Mammary epithelial cell (primary cell): ENCODE results near the gene GRHL3.
A peak's percentile ranks its signal among the peaks of the same experiment; 100 is the strongest.

Experiments
- CTCF ChIP-seq, 2 donors: IDR thresholded peaks in 1 of 2; conservative IDR thresholded peaks in 1 of 2; 2 replicates each; pipeline ENCODE4 v1.5.1; 2011 to 2012; ENCODE audit warnings: inconsistent platforms in 2 of 2, low read length in 2 of 2, mild to moderate bottlenecking in 2 of 2, control low read depth in 1 of 2, low read depth in 1 of 2; ENCODE audit not compliant: insufficient read depth in 1 of 2; ENCODE audit errors: extremely low read depth in 1 of 2
- EZH2 ChIP-seq: IDR thresholded peaks from 2 replicates; pipeline ENCODE4 v1.6.1; 2012; ENCODE audit warnings: low read length, inconsistent platforms, borderline replicate concordance

- TF ChIP-seq CTCF (conservative IDR thresholded peaks at IDR 0.05 in 1 of 2, IDR thresholded peaks at IDR 0.05 in 1 of 2; ENCODE audit: extremely low read depth in 1 of 2, insufficient read depth in 1 of 2, low read depth in 1 of 2, low read length in 2 of 2) (peak; percentile 87 to 90), EZH2 (no peak)
These were observed 72.9 kb downstream of the GRHL3 start for GRCh38 chr1:24391882-24392603.
